HG02642 (cell line): ENCODE results near the gene SERINC5.
A peak's percentile ranks its signal among the peaks of the same experiment; 100 is the strongest.
"Not testable (repeated sequence)": the region's sequence is repeated elsewhere in the genome, so short reads cannot be mapped to it uniquely, and the experiment has no call there.

Experiments used
- ATAC-seq: cut with Tn5 transposase; IDR thresholded peaks from one replicate; pipeline ENCODE4 v1.9.1; 2021; ENCODE audit warnings: mild to moderate bottlenecking; ENCODE audit not compliant: unreplicated experiment, poor library complexity

SERINC5 gene

DNA sequence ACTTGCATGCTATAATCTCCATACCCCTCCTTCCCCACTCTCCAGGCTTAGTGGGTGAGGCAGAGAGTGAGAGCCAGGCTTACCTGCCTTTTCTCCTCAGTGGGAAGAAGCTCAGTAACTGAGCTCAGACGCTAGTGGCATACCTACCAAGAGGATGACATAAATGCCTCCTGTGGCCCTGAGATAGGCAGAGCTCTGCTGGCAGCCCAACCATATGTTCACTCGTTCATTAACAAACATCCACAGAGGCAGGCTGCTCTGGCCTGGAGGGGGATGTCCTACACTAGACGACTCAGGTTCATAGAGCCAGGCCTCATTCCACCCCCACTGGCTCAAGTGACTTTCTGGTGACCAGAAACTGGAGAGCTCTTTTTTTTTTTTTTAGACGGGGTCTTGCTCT is 139.4 kb downstream of the SERINC5 start:
- ATAC-seq = no peak

DNA sequence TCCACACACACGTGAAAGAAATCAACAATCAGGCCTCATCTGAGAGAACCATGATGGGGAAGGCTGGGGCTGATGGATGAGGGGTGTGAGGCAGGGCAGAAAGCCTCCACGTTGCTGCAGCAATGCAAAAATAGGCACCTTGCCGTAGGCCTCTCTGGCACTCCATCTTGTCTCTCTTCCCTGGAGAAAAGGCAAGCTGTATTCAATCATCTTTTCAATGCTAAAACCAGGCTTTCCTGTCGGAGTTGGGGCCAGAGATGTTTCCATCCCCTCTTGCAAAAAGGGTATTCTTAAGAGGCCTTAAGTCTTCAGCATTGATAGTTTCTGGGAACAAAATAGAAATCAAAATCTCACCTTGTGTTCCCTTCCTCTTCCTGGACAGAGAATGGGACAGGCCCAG is 139.8 kb downstream of the SERINC5 start:
- ATAC-seq = no peak

DNA sequence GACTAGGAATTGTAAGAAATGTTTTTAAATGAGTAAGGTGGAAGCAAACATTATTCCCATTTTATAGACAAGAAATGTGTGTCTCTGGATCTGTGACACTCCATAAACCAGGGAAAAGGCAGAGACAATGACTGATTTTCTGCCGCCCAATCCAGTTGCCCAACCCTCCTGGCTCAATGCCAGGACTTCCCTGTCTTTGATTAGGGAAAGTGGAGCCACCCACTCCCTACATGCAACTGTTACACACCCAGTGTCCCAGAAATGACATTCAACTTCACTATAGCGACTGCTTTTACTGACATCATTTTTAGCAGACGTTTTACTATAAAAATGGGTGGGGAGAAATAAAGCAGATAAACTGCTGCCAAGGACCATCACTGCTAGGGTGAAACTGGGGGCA is 141.0 kb downstream of the SERINC5 start:
- ATAC-seq = no peak

DNA sequence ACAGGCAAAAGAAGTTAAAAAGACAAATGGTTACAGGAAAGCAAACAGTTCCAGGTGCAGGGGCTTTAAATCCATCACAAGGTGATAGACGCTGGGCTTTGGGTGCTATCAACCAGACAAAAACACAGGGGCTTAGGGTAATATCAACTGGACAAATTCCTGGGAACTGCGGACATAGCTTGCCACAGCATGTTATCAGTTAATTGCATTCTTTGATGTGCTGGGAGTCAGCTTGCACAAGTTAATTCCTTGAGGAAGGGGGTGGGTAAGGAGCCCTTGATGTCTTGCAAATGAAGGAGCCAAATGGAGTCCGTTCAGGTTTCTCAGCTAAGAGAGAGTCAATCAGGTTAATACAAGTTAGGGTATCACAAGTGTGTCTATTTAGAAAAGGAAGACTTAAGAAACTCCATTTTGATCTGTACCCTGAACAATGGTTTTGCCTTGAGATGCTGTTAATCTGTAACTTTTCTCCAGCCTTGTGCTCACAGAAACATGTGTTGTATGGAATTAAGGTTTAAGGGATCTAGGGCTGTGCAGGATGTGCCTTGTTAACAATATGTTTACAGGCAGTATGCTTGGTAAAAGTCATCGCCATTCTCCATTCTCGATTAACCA is 144.4 kb downstream of the SERINC5 start:
- ATAC-seq = not testable (repeated sequence)

DNA sequence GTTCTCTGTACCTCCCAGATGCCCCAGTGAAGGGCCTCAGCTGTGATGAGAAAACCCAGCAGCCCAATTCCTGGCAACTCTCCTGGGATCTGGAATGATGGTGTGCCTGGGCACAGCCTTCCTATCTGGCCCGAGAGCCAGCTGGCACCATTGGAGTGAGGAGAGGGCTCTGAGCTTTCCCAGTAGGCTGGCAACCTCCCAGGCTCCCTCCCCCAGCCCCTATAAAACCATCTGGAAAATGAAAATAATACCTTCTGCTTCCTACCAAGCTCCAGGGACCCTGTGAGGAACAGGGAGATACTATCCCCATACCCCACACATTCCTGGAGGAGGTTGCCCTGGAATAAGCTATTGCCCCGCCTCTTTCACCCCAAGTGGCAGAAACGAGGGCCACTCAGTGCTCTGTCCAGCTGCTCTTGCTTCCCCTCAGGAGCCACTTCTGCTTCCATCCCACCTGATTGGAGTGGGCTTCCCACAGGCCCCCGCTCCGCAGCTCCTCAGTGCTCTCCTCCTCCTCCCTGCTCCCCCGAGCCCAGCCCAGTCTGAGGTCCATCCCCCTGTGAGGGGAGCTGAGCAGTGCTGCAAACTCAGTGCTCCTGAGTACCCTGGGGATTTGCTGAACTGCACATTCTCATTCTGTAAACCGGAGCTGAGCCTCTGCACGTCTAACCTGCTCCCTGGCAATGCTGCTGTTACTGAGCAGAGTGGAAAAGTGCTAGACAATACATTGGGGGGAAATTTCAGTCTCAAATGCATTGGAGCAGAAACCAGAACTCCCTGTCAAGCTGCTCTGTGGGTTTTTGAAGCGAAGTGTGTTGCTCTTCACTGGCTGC is 146.0 kb downstream of the SERINC5 start:
- ATAC-seq = no peak

DNA sequence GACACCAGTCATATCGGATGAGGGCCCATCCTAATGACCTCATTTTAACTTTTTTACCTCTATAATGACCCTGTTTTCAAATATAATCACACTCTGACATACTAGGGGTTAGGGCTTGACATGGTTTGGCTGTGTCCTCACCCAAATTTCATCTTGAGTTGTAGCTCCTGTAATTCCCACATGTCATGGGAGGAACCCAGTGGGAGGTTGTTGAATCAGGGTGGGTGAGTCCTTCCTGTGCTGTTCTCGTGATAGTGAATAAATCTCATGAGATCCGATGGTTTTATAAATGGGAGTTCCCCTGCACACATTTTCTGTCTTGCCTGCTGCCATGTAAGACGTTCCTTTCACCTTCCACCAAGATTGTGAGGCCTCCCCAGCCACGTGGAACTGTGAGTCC is 148.9 kb downstream of the SERINC5 start:
- no peak for ATAC-seq

DNA sequence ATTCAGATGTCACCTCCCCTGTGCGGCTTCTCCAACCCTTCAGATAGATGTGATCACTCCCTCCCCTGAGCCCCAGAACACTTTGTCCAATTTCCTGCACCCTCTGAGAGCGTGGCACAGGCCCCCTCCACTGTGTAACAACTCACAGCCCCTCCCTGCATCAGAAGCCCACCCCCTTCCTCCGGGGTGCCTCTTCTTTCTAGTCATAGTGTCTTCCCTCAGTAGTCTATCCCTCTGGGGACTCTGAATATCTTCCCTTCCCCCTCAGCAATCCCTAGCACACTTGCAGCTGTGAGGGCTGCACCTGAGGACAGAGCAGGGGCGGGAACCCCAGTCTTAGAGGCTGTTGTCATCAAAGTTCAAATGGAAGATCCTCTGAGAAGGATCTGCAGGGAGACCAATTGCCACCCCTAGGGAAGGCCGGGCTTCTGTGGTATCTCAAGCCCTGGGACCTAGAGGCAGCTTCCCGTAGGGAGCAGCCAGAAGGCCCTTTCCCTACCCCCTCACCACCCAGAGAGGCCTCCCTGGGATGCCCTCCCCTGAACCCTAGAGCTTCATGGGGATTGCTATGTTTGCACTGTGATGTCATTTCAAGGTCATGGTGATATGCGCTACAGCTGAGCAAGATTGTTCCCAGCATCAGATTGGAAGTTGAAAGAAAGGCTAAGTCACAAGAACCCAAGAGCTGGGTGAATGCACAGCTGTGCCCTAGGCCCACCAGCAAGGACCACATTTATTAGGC is 150.0 kb downstream of the SERINC5 start:
- no peak for ATAC-seq

DNA sequence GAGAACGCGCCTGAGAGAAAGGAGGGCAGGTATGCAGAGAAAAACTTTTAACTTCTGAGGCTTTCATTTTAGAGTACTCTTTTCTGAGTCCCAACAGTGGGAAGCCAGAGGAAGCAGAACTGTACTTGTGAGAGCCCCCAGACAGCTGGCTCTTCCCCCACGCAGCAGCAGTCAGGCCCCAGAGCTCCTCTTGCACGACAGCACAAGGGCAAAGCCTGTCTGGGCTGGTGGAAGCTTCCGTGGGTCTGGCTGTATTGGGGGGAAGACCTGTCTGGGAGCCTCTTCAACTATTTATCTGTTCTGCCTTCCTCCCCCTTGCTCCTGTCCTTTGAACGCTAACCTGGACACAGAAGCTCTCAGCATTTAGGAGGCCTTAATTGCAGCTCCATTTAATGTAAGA is 152.5 kb downstream of the SERINC5 start:
- ATAC-seq = no peak

DNA sequence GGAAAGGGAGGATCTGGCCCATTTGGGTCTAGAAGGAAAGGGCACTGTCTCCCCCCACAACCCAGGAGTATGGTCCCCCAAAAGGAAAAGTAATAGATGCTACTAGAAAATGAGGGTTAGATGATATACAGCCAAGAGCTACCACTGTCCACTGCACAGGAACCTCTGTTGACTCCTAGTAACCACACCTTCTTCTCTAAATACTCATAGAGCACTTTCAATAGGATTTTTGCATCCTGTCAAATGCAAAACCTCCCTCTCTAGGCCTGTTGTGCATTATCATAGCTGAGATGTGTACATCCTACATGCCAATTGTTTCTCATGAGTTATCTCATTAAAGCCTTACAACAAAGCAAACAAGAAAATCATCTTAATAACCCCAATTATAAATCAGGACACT is 153.9 kb downstream of the SERINC5 start:
- no peak for ATAC-seq

DNA sequence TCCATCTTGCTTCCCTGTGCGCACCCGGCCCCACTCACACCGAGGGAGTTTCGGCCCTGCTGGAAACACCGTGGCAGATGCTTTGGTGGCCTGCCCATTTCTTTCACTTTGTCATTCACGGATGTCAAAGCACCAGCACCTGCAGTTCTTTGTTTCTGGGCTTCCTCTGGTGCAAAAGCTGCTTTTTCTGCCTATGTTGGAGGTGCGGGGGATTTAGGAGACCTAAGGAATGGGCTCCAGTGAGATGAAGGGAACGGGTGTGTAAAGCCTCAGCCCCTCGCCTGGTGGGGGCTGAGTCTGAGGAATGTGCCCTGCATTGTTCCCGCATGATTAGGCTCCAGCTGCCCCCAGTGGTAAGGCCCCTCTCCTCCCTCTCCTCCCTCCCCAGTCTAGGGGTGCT is 158.4 kb downstream of the SERINC5 start:
- ATAC-seq = no peak

DNA sequence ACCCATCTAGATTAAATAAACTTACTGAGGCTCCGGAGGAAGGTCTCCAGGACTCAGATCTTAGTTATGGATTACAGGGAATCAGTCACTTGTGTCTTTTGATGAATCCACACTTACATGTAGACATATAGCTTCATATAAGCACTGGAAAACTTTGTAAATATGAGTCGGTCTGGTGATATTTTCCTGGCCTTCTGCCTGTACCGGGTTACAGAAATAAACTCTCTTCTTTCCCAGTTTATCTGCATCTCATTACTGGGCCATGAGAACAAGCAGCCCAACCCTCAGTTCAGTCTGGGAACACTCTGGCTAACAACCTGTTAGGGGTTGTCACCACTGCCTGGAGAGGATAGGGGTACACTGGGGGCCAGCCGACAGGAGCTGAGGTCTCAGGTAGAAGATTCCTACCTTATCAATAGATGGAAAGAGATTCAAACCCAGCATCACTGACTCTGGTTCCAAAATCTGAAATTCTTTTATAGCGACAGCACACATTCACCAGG is 161.6 kb downstream of the SERINC5 start:
- ATAC-seq = no peak

DNA sequence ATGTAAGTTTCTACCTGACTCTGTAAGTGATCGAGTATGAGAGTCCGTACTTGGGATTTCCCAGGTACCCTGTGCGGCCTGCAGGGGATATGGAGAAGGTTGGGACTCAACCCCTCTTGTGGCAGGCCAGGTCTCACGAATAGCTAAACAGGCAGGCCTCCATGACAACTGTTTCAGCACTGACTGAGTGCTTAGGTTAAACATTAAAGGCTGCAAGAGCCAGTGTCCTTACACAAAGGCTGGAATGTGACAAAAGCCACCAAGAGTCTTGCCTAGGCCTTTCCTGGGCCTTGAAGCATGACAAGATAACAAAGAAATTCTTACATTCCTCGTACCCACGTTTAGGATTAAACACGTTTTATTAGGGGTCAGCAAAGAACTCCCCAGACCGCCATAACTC is 162.1 kb downstream of the SERINC5 start:
- no peak for ATAC-seq

DNA sequence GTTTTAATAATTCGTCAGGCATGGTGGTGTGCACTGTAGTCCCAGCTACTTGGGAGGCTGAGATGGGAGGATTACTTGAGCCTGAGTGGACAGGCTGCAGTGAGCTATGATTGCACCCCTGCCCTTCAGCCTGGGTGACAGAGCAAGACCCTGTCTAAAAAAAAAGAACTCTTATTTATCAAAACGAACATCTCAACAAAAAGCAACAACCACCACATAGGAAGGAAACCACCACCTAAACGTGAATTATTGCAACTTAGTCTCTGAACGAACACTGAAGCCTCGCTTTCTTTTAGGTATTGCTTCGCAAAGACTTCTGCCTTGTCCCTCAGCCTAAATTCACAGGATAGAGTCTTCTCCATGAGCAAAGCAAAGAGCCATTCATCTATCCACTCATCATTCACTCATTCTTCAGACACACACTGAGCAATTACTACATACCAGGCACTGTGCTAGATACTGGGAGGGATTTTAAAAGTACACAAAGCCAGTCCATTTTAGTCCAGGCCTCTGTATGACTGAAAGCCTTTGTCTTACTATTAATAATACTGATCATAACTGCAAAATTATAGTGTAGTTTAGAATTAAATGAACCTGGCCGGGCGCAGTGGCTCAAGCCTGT is 163.3 kb downstream of the SERINC5 start:
- ATAC-seq = no peak

DNA sequence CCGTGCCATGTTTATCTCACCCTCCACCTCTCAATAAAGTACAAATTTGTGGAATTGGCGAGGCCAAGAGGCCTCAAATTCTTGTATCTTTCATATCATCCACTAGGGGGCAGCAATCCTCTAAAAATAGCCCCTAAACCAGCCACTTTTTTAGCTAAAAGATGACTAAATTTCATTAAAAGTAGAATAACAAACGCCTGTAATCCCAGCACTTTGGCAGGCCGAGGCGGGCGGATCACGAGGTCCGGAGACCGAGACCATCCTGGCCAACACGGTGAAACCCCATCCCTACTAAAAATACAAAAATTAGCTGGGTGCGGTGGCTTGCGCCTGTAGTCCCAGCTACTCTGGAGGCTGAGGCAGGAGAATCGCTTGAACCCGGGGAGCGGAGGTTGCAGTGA is 164.1 kb downstream of the SERINC5 start:
- ATAC-seq = not testable (repeated sequence)

DNA sequence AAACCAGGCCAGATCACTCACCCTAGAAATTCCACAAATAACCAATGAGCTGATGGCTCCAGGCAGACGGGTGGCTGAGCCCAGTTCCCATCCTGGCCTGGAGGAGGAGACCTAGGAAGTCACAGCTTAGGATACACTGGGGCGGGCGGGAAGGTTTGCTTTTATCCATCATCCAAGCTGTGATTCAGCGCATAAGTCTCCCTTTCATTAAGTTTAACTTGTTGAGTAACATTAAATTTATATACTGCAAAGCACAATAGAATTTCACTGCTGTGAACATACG is 165.0 kb downstream of the SERINC5 start:
- no peak for ATAC-seq

DNA sequence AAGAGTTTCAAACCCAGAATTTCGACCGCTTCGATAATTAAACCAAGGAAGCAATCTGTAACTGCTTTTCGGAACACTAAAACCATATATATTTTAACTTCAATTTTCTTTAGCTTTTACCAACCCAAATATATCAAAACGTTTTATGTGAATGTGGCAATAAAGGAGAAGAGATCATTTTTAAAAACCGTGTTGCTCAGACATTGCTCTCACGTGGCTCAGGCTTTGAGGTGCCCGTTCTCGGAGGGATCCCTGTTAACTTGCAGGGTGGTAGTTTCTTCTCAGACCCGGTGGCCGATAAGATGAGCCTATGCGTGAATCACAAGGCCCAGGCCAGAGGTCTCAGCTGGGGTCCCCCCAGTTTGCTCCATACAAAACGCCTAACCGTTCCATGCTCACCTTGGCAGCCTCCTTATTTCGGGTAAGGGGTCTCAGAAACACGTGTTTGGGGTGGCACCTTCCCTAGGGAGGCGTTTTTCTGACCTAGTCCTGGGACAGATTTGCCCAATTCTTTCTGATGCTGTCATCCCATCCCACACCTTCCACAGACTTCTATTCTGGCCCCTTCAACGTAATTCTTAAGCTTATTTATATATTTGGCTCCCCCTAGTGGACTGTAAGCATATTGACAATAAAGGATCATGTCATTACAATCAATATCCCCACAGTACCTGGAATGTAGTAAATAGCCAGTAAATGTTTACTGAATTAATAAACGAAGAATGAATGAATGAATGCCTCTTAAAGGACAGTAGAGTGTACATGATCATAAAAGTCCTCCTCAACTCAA is 172.6 kb downstream of the SERINC5 start:
- ATAC-seq = peak; percentile 63

DNA sequence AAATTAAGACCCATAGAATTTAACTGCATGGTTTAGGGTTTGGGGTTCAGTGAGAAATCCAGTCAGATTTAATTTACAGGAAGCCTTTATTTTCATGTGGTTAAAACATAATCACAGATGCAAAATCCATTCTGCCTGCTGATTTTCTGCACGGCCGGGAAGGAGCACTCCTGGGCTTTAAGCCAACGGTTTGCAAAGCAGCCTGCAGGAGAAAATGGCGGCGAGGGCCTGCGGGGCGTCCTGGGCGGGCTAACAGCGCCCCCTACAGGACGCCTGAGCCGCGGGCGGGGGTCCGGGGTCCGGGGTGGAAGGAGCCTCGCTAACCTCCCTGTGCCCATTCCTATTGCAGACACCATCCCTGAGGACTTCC is 173.1 kb downstream of the SERINC5 start:
- no peak for ATAC-seq

DNA sequence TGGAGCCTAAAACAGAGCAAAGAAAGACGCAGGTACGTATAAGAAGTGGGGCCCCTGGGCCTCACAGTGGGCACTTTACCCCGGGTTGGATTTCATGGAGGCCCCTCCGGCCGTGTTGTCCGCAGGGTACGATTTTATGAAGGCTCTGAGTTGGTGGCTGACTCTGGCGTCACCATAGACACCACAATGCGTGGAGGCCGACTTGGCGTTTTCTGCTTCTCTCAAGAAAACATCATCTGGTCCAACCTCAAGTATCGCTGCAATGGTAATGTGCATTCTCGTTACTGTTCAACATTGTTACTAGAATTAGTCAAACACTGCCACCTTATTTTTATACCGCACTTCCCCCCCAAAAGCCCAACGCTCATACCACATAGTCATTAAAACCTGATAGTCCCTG is 173.6 kb downstream of the SERINC5 start:
- ATAC-seq = no peak

DNA sequence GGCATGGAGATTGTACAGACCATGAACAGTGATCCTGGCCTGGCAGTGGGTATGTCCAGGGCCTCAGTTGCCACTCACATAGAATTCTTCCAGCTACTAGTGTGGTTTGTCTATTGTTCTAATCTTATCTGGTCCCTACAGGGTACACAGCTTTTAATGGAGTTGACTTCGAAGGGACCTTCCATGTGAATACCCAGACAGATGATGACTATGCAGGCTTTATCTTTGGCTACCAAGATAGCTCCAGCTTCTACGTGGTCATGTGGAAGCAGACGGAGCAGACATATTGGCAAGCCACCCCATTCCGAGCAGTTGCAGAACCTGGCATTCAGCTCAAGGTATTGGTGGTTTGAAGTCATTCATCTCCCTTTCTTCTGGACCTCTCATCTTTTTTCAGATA is 176.9 kb downstream of the SERINC5 start:
- ATAC-seq = no peak

DNA sequence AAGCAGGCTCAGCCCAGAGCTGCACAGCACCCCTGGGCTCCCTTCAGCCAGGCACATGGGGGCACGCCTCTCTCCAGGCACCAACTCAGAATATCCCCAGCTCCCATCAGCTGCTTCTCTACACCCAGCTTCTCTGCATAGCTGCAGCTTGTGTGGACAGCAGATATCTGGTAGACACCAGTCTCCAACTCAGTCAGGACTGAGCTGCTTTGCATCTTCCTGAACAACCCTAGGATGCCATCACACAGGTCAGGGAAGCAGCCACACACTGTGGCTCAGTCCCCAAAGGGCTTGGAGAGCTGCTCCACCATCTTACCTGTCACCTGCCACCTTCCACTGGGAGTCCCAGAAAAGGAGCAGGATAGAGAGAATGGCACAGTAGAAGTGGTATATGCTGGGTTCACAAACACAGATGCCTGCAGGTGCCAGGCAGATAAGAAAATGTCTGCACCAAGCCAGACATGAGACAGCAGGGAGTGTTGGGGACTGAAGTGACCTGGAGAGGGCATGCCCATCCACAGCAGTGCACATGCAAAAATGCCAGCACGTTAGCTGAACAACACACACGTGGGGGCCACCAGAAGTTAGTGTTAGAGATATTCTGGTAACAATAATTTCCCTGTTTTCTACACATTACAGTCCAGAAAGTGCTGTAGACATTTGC is 178.7 kb downstream of the SERINC5 start:
- no peak for ATAC-seq
